Iris pigment epithelial cell (primary cell): ENCODE results near the gene NKAPD1.
"Not testable (repeated sequence)": the region's sequence is repeated elsewhere in the genome, so short reads cannot be mapped to it uniquely, and the experiment has no call there.

Experiments used
- DNase-seq: peaks from one replicate; pipeline ENCODE4 v3.0.0-alpha.2; 2011; ENCODE audit warnings: low read depth

Gene NKAPD1

GRCh38 chr11:112086422-112087191, 12.5 kb downstream of the NKAPD1 start, which contains the start of the genes SDHD and TIMM8B:
Gene SDHD, plus strand, starts transcription at chr11:112086873. Its CDS starts 35 bp downstream, at chr11:112086908.
Gene TIMM8B, minus strand, starts transcription at chr11:112086756. Its CDS starts 33 bp downstream, at chr11:112086723.
- DNase-seq = peak; percentile 96

DNA sequence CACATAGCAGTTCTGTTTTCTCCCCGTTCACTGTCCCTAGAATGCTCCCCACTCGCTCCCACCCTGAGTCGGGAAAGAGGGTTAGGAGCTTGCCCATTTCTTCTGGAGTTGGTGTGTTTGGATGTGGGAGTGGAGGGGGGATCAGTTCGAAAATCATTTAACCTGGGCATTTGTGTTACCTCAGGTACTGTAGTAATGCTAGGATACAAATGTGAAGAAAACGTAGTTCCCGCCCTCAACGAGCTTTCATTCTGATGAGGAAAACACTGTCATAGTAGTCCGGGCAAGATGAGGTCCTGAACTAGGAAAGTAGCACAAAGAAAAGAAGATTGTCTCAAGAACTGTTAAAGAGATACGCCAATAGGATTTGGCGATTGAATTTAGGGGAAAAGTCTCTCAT, 13.1 kb downstream of the NKAPD1 start:
- peak; percentile 11 for DNase-seq

- not testable (repeated sequence) for DNase-seq
Observed at GRCh38 chr11:112095302-112095701, 21.2 kb downstream of the NKAPD1 start.

GRCh38 chr11:112096194-112096593, 22.1 kb downstream of the NKAPD1 start:
- DNase-seq = peak; percentile 49

GRCh38 chr11:112097734-112098528, 23.8 kb downstream of the NKAPD1 start:
- DNase-seq = no peak

- DNase-seq = peak; percentile 87
Observed at GRCh38 chr11:112100462-112100861, 26.4 kb downstream of the NKAPD1 start.

DNA sequence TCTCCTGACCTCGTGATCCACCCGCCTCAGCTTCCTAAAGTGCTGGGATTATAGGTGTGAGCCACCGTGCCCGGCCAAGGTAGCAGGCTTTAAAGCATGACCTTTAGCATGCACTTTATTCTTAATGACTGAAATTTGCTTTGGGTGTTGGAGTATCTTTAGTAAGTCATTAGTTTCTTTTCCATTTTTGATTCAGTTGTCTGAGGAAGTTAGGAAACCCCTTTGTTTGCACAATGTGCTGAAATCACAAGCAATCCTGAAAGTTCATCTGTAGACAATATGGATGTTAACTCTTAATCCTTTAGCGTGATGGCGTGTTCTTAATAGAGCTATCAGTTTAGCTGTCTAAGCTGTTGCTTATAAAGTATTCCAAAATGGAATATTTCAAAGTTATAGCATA, 29.3 kb downstream of the NKAPD1 start:
- DNase-seq = no peak

DNA sequence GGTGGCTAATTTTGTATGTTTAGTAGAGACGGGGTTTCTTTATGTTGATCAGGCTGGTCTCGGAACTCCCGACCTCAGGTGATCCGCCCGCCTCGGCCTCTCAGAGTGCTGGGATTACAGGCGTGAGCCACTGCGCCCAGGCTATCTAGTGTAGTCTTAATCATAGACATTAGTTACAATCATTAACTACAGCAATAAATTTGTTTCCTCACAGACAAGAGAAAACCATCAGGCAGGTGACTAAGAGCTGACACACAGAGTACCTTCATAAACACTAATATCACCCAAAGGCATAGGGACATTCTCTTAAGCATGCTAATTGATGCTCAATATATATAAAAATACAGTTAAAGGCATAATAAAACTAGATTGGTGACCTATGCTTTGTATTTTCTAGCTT, 32.0 kb downstream of the NKAPD1 start:
- DNase-seq = no peak

DNA sequence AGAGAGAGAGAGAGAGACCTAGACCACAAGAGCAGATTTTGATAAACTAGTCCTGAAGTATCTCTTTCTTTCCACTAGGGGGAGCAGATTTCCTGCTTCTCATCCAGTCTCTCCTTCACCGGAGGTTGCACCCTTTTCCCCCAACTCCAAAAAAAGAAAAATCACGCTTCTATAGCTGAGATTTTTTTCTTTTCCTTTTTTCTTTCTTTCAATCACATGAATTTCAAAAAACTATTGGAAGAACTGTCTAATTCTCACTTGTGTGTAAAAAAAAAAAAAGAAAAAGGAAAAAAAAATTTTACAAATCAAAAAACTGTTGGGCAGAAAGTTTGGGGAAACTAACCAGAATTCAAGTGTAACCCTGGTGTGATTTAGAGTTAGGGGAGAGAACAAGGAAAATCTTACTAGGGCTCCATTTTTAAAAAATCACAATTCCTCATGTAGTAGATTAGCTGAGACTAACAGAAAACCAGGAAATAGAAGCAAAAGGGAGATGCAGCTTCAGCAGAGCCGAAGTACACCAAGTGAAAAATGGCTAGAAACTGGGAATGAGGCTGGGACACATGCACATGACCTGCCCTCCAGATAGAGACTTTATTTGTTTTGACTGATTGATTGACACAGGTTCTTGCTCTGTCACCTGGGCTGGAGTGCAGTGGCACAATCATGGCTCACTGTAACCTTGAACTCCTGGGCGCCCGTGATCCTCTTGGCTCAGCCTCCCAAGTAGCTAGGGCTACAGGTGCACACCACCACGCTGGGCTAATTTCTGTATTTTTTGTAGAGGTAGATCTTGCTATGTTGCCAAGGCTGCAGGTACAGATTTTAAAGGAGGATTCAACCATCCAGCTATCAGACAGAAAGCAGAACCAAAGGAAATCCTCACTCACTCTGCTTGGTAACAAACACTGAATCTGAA, 39.7 kb downstream of the NKAPD1 start:
- DNase-seq = peak; percentile 73

DNA sequence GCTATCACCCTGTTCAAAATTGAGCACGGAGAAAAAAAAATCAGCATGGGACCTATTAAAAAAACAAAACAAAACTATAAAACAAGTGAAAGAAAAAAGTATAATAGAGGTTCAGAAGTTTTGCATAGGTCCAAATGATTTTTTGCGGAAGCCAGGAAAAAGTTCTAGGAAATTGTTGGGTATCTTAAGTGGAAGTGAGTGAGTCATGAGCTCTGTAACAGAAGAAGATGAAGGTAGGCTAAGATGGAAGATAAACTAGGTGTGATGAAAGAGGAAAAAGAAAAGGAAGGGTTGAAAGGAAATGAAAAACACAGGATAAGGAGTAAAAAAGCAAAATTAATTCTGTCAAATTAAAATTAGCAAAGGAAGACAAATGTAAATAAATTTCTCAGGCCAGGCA, 40.4 kb downstream of the NKAPD1 start:
- DNase-seq = no peak

DNA sequence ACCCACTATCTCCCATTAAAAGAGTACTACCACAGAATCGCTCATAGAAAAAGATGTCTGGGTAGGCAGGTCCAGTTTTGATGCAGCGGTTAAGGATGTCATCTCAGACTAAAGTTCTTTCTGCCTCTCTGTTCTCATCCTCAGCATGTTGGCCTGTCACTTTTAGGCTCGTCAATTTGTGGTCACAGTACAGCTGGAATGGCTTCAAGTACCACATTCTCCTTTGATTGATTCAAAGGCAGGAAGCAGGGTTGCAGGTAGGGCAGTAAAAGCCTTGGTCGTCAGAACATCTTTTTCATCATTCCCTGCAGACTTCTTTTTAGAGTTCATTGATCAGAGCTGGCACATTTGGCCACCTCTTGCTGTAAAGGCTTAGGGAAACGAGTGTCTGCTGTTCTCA, 41.3 kb downstream of the NKAPD1 start:
- no peak for DNase-seq

DNA sequence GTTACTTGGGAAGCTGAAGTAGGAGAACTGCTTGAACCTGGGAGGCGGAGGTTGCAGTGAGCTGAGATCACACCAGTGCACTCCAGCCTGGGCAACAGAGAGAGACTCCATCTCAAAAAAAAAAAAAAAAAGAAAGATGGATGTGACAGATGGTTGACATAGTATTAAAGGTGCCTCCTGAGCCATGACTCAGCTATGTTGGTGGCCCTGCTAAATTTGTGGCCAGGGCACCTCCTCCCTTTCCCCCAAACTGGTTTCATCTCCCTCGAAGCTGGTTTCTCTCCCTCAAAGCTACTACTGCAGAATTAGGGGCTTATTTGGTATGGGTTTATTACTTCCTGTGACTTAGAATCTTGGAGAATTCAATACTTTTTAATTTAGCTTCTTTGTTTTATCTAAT, 44.1 kb downstream of the NKAPD1 start:
- no peak for DNase-seq

DNA sequence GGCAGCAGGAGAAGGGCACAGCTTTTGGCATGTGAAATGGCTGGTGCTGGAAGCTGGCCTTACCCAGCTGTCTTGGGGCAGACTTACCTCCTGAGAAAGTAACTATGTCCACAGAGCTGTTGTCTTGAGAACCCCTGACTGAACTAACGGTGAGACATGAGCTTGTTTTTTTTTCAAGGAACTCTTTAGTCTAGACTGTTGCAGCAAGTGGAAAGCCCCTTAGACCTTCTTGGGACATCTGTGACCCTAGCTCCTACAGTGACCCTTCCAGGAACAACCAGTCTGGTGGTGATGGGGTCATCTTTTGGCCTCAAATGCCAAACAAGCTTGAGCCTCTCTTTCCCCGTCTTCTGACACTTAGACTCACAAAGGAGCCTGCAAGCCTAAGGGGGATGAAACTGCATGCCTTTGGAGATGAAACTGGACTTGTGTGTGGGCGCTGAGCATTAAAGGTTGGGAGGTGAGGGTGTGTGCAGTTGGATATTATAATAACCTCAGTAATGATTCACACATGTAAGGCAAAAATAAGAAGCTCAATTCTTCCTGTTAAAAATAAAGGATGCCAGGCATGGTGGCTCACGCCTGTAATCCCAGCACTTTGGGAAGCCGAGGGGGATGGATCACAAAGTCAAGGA, 48.0 kb downstream of the NKAPD1 start:
- peak; percentile 34 for DNase-seq

DNA sequence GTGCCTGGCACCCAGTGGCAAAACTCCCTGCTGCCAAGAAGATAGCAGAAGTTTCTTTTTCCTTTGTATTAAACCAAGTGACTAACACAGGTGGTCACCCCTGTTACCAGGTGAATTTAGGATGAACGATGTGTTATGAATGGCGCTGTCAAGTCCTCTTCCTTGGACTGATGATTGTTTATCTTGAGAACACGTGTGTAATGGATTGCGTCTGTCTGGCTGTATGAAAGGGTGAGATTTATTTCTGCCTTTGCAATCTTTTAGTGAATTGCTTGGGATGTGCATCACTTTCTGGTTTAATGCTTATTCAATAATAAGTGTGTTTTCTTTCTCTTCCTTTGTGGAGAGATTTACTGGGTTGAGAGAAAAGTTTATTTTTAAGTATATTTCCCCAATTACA, 49.0 kb downstream of the NKAPD1 start:
- no peak for DNase-seq

DNA sequence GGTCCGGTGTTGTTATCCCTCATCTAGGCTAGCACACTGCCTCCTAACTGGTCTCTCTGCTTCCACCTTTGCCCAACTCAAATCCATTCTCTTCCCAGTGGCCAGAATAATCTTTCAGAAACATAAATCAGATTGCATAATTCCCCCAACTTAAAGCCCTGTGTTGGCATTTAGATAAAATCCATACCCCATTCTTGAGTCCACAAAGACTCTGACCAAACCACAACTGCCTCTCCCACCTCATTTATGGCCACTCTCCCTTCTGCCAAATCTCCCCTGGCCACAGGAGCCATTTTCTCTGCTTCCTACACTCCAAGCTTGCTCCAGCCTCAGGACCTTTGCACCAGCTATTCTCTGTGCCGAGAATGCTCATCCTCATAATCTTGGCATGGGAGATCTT, 53.0 kb downstream of the NKAPD1 start:
- DNase-seq = no peak

DNA sequence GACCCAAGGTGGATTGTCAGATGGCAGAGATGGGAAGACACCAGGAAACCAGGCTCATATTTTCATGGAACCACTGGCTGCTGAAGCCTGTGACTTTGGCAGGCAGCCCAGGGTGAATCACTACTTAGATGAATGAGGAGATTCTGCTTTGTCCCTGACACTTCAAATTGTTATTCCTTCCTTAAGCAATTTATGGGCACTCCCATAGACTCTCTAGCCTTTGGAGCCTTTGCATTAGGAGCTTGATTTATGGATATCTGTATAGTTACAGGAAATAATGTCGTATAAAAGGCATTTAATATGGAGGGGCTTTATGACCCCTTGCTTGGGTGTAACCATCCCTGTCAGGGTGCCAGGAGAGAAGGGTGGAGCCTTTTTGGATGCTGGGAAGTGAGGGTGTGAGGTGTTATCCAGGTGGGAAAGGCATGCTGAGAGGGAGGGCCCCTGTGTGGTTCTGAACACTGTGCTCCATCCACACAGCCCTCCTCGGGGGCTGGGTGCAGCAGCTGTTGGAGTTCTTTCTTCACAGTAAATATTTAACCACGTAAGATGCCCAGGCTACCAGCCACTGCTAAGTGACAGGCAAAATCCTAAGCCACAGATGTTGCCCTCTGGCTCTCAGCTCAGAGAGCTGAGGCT, 54.5 kb downstream of the NKAPD1 start:
- peak; percentile 87 for DNase-seq

- no peak for DNase-seq
Observed at GRCh38 chr11:112129656-112130055, 55.6 kb downstream of the NKAPD1 start.

GRCh38 chr11:112132737-112133136, 58.6 kb downstream of the NKAPD1 start:
- DNase-seq = no peak

DNA sequence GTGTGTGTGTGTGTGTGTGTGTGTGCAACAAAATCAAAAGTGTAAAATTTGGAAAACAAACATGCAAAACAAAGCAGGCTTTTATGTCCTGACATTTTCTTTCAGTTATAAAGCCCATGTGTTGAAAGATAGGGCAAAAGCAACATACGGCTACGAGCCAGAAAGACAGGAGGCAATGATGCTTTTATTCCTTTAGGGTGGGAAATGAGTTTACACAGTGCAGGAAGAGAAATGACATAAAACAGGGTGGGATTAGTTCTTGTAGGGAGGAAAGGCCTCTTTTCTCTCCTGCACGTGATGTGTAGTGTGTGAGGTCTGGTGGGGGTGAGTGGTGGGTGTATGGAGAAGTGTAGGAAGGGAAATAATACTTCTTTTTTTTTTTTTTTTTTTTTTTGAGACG, 60.4 kb downstream of the NKAPD1 start:
- DNase-seq = no peak
